Activated T-helper 9 cell treated with anti-CD3 and anti-CD28 coated beads, Interleukin-2, amount 50 U/mL, for 16 hours (primary cell): ENCODE results near the gene PDLIM1.

Experiments used
- DNase-seq: peaks from one replicate; pipeline ENCODE4 v3.0.0-alpha.2; 2020; ENCODE audit warnings: low read depth

The PDLIM1 gene

GRCh38 chr10:95314192-95314918 is 23.6 kb upstream of the PDLIM1 start:
- no peak for DNase-seq

- no peak for DNase-seq
Observed at GRCh38 chr10:95312986-95313495, 22.2 kb upstream of the PDLIM1 start.

- DNase-seq: no peak
Observed at GRCh38 chr10:95312257-95312656, 21.5 kb upstream of the PDLIM1 start.

- no peak for DNase-seq
Observed at GRCh38 chr10:95309958-95310357, 19.2 kb upstream of the PDLIM1 start.

- DNase-seq: no peak
Observed at GRCh38 chr10:95308389-95309302, 17.8 kb upstream of the PDLIM1 start.

GRCh38 chr10:95306851-95307250 is 16.0 kb upstream of the PDLIM1 start:
- DNase-seq: no peak

- no peak for DNase-seq
Observed at GRCh38 chr10:95306318-95306650, 15.5 kb upstream of the PDLIM1 start.

- no peak for DNase-seq
Observed at GRCh38 chr10:95305606-95306317, 15.0 kb upstream of the PDLIM1 start.

- DNase-seq: no peak
Observed at GRCh38 chr10:95304976-95305375, 14.2 kb upstream of the PDLIM1 start.

- DNase-seq: no peak
Observed at GRCh38 chr10:95304463-95304862, 13.7 kb upstream of the PDLIM1 start.

GRCh38 chr10:95303950-95304349 is 13.1 kb upstream of the PDLIM1 start:
- DNase-seq: no peak

- no peak for DNase-seq
Observed at GRCh38 chr10:95303535-95303934, 12.7 kb upstream of the PDLIM1 start.

- no peak for DNase-seq
Observed at GRCh38 chr10:95300022-95300539, 9.3 kb upstream of the PDLIM1 start.

- no peak for DNase-seq
Observed at GRCh38 chr10:95297402-95297801, 6.6 kb upstream of the PDLIM1 start.

- DNase-seq: no peak
Observed at GRCh38 chr10:95296764-95297163, 6.0 kb upstream of the PDLIM1 start.

- no peak for DNase-seq
Observed at GRCh38 chr10:95295031-95295755, 4.4 kb upstream of the PDLIM1 start.

GRCh38 chr10:95293631-95294030 is 2.8 kb upstream of the PDLIM1 start:
- DNase-seq: no peak

GRCh38 chr10:95291365-95292039 is 699 bp upstream of the PDLIM1 start:
- DNase-seq: no peak

- DNase-seq: no peak
Observed at GRCh38 chr10:95289921-95290421, 832 bp downstream of the PDLIM1 start.

- no peak for DNase-seq
Observed at GRCh38 chr10:95289003-95289920, 1.5 kb downstream of the PDLIM1 start.
